IPS-18a (cell line): ENCODE data around the gene LRRK2.

Experiments used
- H3K27ac ChIP-seq: one replicate; pipeline ENCODE4 v1.5.1; 2013; ENCODE audit warnings: low read length
- H3K27me3 ChIP-seq: one replicate; pipeline ENCODE4 v1.6.1; 2013; ENCODE audit warnings: mild to moderate bottlenecking, low read length; ENCODE audit not compliant: control insufficient read depth, insufficient read depth
- H3K36me3 ChIP-seq: one replicate; pipeline ENCODE4 v1.6.1; 2013; ENCODE audit warnings: low read depth, low read length; ENCODE audit not compliant: control insufficient read depth
- H3K4me1 ChIP-seq: one replicate; pipeline ENCODE4 v1.6.1; 2013; ENCODE audit warnings: low read depth, low read length; ENCODE audit not compliant: control insufficient read depth
- H3K4me3 ChIP-seq: one replicate; pipeline ENCODE4 v1.5.1; 2013; ENCODE audit warnings: low read length
- H3K9ac ChIP-seq: one replicate; pipeline ENCODE4 v1.6.1; 2013; ENCODE audit warnings: mild to moderate bottlenecking, low read length, moderate library complexity
- H3K9me3 ChIP-seq: one replicate; pipeline ENCODE4 v1.6.1; 2013; ENCODE audit warnings: low read depth, low read length; ENCODE audit not compliant: control insufficient read depth

The LRRK2 gene

GRCh38 chr12:40254455-40255085 is 29.8 kb downstream of the LRRK2 start:
- H3K9me3 ChIP-seq, result no peaks in the 10 kb centered on the region
- H3K27me3 ChIP-seq, result no peaks in the 10 kb centered on the region
- H3K4me3 ChIP-seq, result no peak overlapping the region
- H3K27ac ChIP-seq, result no peak overlapping the region
- no peaks in the 10 kb centered on the region for H3K4me1 ChIP-seq
- H3K36me3 ChIP-seq, result no peaks in the 10 kb centered on the region
- H3K9ac ChIP-seq, result no peak overlapping the region

- Histone ChIP-seq H3K36me3 (no peaks in the 10 kb centered on the region), H3K9me3 (no peaks in the 10 kb centered on the region), H3K4me1 (no peaks in the 10 kb centered on the region), H3K4me3 (no peak overlapping the region), H3K9ac (no peak overlapping the region), H3K27ac (no peak overlapping the region), H3K27me3 (no peaks in the 10 kb centered on the region)
Measured at GRCh38 chr12:40258371-40258770, 33.6 kb downstream of the LRRK2 start.

- Histone ChIP-seq H3K9me3 (peaks cover 4% of the 10 kb centered on the region), H3K27ac (no peak overlapping the region), H3K4me3 (no peak overlapping the region), H3K36me3 (no peaks in the 10 kb centered on the region), H3K27me3 (no peaks in the 10 kb centered on the region), H3K4me1 (no peaks in the 10 kb centered on the region), H3K9ac (no peak overlapping the region)
Measured at GRCh38 chr12:40261937-40262336, 37.1 kb downstream of the LRRK2 start.

- Histone ChIP-seq H3K4me1 (no peaks in the 10 kb centered on the region), H3K27ac (no peak overlapping the region), H3K36me3 (no peaks in the 10 kb centered on the region), H3K9ac (no peak overlapping the region), H3K4me3 (no peak overlapping the region), H3K27me3 (no peaks in the 10 kb centered on the region), H3K9me3 (peaks cover 4% of the 10 kb centered on the region)
Measured at GRCh38 chr12:40262657-40263056, 37.9 kb downstream of the LRRK2 start.

GRCh38 chr12:40263616-40264409 is 39.0 kb downstream of the LRRK2 start:
- H3K36me3 ChIP-seq, result no peaks in the 10 kb centered on the region
- H3K27me3 ChIP-seq, result no peaks in the 10 kb centered on the region
- H3K4me1 ChIP-seq, result no peaks in the 10 kb centered on the region
- peaks cover 4% of the 10 kb centered on the region for H3K9me3 ChIP-seq
- no peak overlapping the region for H3K4me3 ChIP-seq
- no peak overlapping the region for H3K27ac ChIP-seq
- no peak overlapping the region for H3K9ac ChIP-seq

GRCh38 chr12:40271981-40272664 is 47.3 kb downstream of the LRRK2 start:
- no peaks in the 10 kb centered on the region for H3K9me3 ChIP-seq
- H3K27me3 ChIP-seq, result no peaks in the 10 kb centered on the region
- no peaks in the 10 kb centered on the region for H3K36me3 ChIP-seq
- H3K4me1 ChIP-seq, result no peaks in the 10 kb centered on the region
- no peak overlapping the region for H3K9ac ChIP-seq
- no peak overlapping the region for H3K4me3 ChIP-seq
- no peak overlapping the region for H3K27ac ChIP-seq

GRCh38 chr12:40281791-40282364 is 57.1 kb downstream of the LRRK2 start:
- no peaks in the 10 kb centered on the region for H3K9me3 ChIP-seq
- H3K4me3 ChIP-seq, result no peak overlapping the region
- no peaks in the 10 kb centered on the region for H3K36me3 ChIP-seq
- no peaks in the 10 kb centered on the region for H3K4me1 ChIP-seq
- no peak overlapping the region for H3K9ac ChIP-seq
- no peaks in the 10 kb centered on the region for H3K27me3 ChIP-seq
- no peak overlapping the region for H3K27ac ChIP-seq

- Histone ChIP-seq H3K4me1 (no peaks in the 10 kb centered on the region), H3K27ac (no peak overlapping the region), H3K36me3 (no peaks in the 10 kb centered on the region), H3K9ac (no peak overlapping the region), H3K27me3 (no peaks in the 10 kb centered on the region), H3K9me3 (no peaks in the 10 kb centered on the region), H3K4me3 (no peak overlapping the region)
Measured at GRCh38 chr12:40286583-40286982, 61.8 kb downstream of the LRRK2 start.

GRCh38 chr12:40287369-40287975 is 62.7 kb downstream of the LRRK2 start:
- H3K4me3 ChIP-seq, result no peak overlapping the region
- H3K4me1 ChIP-seq, result no peaks in the 10 kb centered on the region
- H3K27me3 ChIP-seq, result no peaks in the 10 kb centered on the region
- no peaks in the 10 kb centered on the region for H3K9me3 ChIP-seq
- H3K27ac ChIP-seq, result no peak overlapping the region
- no peak overlapping the region for H3K9ac ChIP-seq
- no peaks in the 10 kb centered on the region for H3K36me3 ChIP-seq

GRCh38 chr12:40292788-40293429 is 68.1 kb downstream of the LRRK2 start:
- no peaks in the 10 kb centered on the region for H3K9me3 ChIP-seq
- H3K36me3 ChIP-seq, result no peaks in the 10 kb centered on the region
- H3K27ac ChIP-seq, result no peak overlapping the region
- H3K9ac ChIP-seq, result no peak overlapping the region
- no peaks in the 10 kb centered on the region for H3K4me1 ChIP-seq
- no peaks in the 10 kb centered on the region for H3K27me3 ChIP-seq
- no peak overlapping the region for H3K4me3 ChIP-seq

- H3K27me3 ChIP-seq, result no peaks in the 10 kb centered on the region
- no peak overlapping the region for H3K4me3 ChIP-seq
- H3K4me1 ChIP-seq, result no peaks in the 10 kb centered on the region
- no peaks in the 10 kb centered on the region for H3K9me3 ChIP-seq
- H3K27ac ChIP-seq, result no peak overlapping the region
- no peak overlapping the region for H3K9ac ChIP-seq
- H3K36me3 ChIP-seq, result no peaks in the 10 kb centered on the region
Measured at GRCh38 chr12:40298341-40298740, 73.5 kb downstream of the LRRK2 start.
